NCI-H146 (cell line): ENCODE results near the gene CIC.

ENCODE experiments used
- DNase-seq: peaks from one replicate; lab custom pipeline; 2025; lab: John Stamatoyannopoulos, UW

Gene CIC

DNA sequence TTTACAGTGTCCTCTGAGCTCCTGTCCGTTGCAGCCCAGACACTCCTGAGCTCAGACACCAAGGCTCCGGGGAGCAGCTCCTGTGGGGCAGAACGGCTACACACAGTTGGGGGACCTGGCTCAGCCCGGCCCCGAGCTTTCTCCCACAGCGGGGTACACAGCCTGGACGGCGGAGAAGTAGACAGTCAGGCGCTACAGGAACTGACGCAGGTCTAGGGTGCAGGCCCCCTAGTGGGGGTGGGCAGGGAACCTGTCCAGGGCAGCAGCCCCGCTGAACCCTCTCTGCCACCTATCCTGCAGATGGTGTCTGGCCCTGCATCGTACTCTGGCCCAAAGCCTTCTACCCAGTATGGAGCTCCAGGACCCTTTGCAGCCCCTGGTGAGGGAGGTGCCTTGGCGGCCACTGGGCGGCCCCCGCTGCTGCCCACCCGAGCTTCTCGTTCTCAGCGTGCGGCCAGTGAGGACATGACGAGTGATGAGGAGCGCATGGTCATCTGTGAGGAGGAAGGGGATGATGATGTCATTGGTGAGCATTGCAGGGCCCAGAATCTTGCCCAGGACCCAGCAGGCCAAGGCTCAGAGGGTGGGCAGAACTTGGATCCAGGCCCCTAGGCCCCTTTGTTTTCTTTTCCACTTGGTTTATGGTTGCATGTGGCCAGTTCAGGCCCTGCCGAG, 20.0 kb downstream of the CIC start:
- DNase-seq: no peak

DNA sequence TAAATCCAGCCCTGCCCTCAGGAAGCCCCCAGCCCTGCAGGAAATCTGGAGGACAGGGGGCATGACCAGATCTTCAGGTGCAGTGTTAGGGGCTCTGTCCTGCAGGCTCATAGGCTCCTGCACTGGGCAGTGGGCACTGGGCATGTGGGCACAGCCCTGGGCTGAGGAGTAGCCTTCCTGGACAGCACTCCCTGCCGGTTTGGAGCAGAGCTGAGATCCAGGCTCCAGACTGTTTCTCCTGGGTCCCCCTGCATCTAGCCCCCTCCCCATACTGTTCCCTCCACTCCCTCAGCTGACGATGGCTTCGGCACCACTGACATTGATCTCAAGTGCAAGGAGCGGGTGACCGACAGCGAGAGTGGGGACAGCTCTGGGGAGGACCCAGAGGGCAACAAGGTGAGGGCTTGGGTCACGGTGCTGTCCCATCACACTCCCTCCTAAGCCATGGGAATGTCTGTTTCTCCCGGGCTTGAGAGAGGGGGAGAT, 20.5 kb downstream of the CIC start:
- no peak for DNase-seq

DNA sequence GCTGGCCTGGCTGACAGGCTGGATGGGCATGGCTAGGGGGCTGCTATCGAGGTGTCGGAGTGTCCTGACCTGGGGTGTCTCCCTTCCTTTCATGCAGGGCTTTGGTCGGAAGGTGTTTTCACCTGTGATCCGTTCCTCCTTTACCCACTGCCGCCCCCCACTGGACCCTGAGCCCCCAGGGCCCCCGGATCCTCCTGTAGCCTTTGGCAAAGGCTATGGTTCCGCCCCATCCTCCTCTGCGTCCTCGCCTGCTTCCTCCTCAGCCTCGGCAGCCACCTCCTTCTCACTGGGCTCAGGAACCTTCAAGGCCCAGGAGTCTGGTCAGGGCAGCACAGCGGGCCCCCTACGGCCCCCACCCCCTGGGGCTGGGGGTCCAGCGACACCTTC, 21.1 kb downstream of the CIC start:
- no peak for DNase-seq

DNA sequence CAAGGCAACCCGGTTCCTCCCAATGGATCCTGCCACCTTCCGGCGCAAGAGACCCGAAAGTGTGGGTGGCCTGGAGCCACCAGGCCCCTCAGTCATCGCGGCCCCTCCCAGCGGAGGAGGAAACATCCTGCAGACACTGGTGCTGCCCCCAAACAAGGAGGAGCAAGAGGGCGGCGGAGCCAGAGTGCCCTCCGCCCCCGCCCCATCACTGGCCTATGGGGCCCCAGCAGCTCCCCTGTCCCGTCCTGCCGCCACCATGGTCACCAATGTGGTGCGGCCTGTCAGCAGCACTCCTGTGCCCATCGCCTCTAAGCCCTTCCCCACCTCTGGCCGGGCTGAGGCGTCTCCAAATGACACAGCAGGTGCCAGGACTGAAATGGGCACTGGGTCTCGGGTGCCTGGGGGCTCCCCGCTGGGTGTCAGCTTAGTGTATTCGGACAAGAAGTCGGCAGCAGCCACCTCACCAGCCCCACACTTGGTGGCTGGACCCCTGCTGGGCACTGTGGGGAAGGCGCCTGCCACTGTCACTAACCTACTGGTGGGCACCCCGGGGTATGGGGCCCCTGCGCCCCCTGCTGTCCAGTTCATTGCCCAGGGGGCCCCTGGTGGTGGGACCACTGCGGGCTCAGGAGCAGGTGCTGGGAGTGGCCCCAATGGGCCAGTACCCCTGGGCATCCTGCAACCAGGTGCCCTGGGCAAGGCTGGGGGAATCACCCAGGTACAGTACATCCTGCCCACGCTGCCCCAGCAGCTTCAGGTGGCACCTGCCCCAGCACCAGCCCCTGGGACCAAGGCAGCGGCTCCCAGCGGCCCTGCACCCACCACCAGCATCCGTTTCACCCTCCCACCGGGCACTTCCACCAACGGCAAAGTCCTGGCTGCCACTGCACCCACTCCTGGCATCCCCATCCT, 21.7 kb downstream of the CIC start:
- no peak for DNase-seq

DNA sequence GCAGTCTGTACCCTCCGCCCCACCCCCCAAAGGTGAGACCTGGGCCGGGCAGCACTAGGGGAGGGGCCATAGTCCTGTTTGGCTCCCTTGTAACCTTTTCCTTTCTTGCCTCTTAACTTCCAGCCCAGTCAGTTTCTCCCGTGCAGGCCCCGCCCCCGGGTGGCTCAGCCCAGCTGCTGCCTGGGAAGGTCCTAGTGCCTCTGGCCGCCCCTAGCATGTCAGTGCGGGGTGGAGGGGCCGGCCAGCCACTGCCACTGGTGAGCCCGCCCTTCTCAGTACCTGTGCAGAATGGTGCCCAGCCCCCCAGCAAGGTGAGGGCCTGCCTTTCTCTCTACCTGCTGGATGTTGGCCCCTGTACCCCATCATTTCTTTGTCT, 22.4 kb downstream of the CIC start:
- no peak for DNase-seq

DNA sequence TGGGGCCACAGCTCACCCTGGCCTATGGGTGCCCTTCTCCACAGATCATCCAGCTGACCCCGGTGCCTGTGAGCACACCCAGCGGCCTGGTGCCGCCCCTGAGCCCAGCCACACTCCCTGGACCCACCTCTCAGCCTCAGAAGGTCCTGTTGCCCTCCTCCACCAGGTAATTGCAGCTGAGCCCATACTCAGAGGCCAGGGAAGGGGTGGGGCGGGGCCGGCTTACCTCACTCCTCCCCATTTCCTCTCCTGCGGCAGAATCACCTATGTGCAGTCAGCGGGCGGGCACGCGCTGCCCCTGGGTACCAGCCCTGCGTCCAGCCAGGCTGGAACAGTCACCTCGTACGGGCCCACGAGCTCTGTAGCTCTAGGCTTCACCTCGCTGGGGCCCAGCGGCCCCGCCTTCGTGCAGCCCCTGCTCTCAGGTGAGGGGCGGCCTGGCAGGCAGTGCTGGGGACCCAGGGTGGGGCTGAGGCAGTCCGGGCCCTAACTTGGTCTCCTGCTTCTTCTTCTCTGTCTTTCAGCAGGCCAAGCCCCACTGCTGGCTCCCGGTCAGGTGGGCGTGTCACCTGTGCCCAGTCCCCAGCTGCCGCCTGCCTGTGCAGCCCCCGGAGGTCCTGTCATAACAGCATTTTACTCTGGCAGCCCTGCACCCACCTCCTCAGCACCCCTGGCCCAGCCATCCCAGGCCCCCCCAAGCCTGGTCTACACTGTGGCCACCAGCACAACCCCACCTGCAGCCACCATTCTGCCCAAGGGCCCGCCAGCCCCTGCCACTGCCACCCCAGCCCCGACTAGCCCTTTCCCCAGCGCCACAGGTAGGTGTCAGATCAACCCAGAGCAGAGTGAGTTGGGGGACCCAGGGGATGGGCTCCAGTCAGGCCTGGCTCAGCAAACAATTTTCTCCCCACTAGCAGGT, 23.2 kb downstream of the CIC start:
- DNase-seq: no peak

DNA sequence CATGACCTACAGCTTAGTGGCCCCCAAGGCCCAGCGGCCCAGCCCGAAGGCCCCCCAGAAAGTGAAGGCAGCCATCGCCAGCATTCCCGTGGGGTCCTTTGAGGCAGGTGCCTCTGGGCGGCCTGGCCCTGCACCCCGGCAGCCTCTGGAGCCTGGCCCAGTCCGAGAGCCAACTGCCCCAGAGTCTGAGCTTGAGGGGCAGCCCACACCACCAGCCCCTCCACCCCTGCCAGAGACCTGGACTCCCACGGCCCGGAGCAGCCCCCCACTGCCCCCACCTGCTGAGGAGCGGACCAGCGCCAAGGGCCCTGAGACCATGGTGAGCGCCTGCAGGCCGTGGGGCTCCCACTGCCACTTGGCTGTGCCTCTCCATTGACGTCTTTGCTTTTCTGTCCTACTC, 23.9 kb downstream of the CIC start:
- DNase-seq: no peak

DNA sequence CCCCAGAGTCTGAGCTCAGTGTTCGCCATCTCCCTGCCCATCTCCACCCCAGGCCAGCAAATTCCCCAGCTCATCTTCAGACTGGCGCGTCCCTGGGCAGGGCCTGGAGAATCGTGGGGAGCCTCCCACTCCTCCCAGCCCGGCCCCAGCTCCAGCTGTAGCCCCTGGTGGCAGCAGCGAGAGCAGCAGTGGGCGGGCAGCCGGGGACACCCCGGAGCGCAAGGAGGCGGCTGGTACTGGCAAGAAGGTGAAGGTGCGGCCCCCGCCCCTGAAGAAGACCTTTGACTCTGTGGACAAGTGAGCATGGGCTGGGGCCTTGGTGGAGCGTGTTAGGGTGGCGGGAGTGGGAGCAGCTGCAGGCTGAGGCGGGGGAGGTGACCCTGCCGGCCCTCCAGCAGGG, 24.5 kb downstream of the CIC start:
- no peak for DNase-seq

DNA sequence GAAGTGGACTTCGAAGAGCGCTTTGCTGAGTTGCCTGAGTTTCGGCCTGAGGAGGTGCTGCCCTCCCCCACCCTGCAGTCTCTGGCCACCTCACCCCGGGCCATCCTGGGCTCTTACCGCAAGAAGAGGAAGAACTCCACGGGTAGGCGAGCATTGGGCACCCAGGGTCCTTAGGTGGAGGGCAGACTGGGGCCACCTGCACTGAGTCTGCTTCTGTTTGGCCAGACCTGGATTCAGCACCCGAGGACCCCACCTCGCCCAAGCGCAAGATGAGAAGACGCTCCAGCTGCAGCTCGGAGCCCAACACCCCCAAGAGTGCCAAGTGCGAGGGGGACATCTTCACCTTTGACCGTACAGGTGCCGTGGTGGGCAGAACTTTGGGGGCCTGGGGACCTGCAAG, 24.9 kb downstream of the CIC start:
- DNase-seq: no peak

DNA sequence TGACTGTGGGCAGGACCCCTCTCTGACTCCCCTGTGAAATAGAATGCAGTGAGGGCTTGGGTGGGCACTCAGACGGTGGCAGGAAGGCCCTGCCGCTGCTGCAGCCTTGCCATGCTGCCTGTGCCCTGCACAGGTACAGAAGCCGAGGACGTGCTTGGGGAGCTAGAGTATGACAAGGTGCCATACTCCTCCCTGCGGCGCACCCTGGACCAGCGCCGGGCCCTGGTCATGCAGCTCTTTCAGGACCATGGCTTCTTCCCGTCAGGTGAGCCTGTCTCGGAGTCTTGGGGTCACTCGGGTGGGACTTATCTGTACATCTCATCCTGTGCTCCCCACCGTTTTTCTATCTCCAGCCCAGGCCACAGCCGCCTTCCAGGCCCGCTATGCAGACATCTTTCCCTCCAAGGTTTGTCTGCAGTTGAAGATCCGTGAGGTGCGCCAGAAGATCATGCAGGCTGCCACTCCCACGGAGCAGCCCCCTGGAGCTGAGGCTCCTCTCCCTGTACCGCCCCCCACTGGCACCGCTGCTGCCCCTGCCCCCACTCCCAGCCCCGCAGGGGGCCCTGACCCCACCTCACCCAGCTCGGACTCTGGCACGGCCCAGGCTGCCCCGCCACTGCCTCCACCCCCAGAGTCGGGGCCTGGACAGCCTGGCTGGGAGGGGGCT, 25.6 kb downstream of the CIC start:
- no peak for DNase-seq

DNA sequence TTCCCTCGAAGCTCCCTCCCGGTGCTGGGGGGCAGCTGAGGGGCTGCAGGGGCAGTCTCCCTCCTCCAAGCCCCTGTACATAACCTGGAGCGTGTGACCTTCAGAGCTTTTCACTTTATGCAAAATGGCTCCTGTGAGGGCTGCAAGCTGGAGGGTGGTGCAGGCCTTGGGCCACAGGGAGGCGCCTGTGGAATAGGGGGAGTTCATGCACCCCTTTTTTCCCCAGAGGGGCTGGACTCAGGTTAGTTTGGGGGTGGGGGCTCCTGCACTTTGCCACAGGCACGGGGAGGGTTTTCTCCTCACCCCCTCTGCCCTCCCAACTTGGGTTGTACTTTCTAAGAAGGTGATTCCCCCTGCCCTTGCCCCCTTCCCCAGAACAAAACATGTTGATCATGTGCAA, 26.3 kb downstream of the CIC start:
- DNase-seq: no peak

DNA sequence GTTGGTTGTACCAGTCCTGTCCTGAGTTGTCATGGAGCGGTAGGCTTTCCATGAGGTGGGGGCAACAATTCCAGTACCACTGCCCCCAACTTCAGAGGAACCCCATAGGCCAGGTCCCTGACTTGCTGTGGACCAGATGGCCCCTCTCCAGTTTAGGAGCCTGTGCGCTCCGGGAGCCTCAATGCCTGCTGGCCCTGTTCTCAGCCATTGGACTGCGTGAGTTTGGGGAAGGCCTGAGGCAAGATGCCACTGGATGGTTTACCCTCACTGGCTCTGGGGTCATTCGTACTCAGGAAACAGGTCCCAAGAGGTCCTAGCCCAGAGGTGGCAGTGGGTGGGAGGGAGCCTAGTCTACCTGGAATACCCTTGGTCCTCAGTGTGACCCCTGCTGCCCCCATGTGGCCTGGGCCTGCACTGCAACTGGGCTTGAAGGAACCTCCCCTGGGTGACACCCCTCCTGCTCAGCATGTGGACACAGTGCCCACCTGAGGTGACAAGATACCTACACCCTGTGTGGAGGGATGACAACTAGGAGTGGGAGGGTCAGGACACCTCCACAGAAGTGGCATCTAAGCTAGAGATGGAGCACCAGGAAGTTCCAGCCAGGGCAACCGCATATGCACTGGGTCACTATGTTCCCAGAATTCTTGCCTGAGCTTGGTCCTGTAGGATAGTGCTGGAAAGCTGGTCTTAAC, 26.9 kb downstream of the CIC start:
- DNase-seq: peak; percentile 82

DNA sequence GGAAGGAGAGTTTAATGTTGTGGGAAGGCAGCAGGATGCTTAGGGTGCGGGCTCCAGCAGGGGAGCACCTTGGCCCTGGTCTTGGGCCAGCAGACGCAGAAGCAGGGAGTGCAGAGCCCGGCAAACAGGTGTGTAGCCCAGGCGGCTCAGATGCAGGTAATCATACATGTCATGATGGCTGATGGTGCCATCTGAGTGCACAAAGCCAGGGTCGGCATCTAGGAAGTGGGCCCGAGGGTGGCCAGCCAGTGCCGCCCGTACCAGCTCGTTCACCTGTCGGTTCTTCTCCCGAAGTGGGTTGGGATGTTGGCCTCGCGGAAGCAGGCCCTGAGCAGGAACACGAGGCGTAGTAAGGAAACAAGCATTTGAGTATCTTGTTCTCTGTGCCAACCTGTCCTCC, 28.0 kb downstream of the CIC start:
- DNase-seq: no peak

DNA sequence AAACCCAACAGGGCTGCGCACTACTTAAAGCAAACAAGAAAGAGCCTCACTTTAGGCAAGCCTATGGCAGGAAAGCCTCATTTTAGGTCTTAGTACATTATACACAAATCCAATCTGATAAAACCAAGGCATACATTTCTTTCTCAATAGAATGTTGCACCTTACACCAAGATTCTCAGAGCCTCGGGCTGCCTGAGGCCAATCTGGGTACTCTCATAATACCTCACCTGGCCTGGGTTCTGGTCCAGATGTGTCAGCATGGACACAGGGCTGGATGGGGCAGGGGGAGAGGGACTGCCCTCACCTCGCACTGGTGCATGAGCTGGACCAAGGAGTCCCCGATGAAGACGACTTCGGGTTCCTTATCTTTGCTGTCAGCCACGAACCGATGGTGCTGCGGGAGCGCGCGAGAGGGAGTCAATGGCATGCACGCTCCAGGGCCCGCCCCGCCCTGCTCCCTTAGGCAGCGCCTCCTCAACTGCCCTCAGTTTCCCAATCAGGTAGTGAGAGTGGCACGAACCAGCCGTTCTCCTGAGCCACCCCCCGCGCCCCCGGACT, 32.7 kb downstream of the CIC start, which contains the start of gene PRR19:
Gene PRR19, plus strand, starts transcription at position 487 of the 558 bp plus-strand sequence. CDS start 7,453 bp downstream, outside the sequence.
- peak; percentile 66 for DNase-seq

DNA sequence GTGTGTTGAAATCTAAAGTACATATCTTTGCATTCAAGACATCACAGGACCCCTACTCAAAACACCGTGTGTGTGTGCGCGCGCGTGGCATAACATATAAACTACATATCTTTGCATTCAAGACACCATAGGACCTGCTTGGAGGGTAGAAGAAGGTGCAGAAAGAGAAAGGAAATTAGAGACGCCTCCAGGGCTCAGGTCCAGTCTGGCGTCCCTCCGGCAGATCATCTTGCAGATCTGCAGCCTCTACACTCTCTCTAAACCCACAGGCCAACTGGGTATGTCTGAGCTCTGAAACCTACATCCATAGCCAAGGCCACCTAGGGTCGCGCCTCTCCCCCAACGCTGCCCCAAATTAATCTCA, 34.0 kb downstream of the CIC start:
- DNase-seq: peak; percentile 66

DNA sequence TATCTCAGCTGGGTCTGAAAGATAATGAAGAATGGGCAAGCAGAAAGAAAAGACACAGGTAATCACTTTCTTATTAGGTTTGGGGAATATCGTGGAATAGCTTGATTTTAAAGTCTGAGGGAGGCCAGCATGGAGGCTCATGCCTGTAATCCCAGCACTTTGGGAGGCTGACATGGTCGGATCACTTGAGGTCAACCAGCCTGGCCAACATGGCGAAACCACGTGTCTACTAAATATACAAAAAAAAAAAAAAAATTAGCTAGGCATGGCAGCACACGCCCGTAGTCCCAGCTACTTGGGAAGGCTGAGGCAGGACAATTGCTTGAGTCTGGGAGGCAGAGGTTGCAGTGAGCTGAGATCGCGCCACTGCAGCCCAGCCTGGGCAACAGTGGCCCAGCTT, 34.8 kb downstream of the CIC start:
- DNase-seq: peak; percentile 36

DNA sequence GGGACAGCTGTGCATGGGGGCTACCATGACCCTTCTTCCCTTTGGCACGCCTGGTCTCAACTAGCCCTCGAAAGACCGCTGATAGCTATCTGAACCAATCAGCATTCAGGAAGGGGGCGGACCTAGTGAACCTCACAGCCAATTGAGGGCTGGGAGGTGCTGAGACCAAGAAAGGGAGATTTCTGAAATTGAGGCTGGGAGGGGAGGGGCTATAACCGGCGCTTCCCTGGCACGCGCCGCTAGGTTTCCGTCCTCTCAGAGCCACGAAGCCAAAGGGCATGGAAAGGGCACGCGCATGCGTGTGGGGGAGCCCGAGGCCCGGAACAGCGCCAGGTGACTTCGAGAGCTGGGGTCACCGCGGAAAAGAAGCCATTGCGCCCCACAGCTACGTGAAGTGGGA, 37.6 kb downstream of the CIC start:
- DNase-seq: no peak

DNA sequence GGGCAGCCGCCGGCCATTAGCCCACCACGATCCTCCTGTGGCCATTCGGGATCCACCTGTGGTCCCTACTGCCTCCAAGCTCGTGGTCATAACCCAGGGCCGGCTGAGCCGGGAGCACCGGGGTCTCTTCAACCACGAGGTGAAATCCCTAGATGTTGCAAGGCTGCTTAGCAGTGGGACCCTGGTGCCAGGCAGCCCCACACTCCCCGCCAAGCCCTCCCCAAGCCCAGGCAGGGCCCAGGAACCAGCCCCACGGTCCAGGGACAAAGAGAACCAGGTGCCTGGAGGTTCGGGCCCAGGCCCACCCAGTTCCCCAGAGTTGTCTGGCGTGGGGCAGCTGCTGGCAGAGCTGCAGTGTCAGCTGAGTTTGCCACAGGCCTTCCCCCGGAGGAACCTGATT, 40.6 kb downstream of the CIC start:
- no peak for DNase-seq

DNA sequence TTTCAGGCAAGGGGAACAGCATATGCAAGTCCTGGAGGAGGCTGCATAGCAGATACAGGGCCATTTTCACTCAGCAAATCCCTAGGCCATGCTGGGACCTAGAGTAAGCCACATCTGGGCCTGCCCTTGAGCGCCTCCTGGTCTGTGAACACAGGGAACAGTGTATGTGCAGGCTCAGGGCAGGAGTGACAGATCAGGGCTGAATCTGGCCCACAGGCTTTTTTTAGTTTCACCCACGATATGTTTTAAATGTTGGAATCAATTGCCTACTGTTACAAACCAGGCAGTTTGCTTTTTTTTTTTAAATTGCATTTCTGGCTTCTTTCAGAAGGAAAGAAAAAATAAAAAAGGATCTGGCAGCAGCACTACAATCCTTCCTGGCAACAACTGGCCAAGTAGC, 42.6 kb downstream of the CIC start:
- no peak for DNase-seq

DNA sequence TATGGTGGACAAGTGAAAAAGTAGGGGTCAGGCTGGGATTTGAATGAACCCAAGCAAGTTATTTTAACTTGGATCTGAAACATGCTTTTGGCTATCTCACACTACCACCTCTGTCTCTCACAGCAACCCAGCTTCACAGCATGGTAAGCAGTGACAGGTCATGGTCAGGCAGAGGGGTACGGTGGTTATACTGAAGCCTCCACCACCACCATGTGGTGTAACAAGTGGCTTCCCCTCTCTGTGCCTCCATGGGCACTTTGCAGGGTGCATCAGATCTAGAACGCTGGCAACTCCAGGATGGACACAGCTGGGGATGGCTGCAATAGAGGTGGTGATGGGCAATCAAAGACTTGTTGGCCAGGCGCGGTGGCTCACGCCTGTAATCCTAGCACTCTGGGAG, 43.3 kb downstream of the CIC start:
- DNase-seq: no peak
